HAP-1 (cell line): Measurements from ENCODE around the gene FGD1.

Experiments
- DNase-seq, 2 experiments: peaks; one replicate each; pipeline ENCODE4 v3.0.0-alpha.2; 2016 to 2020; ENCODE audit warnings: low spot score in 2 of 2
- H3K27me3 ChIP-seq: fragments of 250-450 bp; sonication (Bioruptor Pico); 2 replicates; pipeline ENCODE4 v1.5.1; 2020; ENCODE audit warnings: low read depth, mild to moderate bottlenecking, moderate library complexity
- H3K36me3 ChIP-seq: fragments of 250-450 bp; sonication (Bioruptor Pico); replicated peaks from 2 replicates; pipeline ENCODE4 v1.5.1; 2020; ENCODE audit warnings: mild to moderate bottlenecking
- H3K4me1 ChIP-seq: fragments of 250-450 bp; sonication (Bioruptor Pico); 2 replicates; pipeline ENCODE4 v1.5.1; 2020; ENCODE audit warnings: mild to moderate bottlenecking
- H3K4me3 ChIP-seq: fragments of 250-450 bp; sonication (Bioruptor Pico); 2 replicates; pipeline ENCODE4 v1.5.1; 2020; ENCODE audit warnings: mild to moderate bottlenecking, moderate library complexity
- H3K9me3 ChIP-seq: fragments of 250-450 bp; sonication (Bioruptor Pico); 2 replicates; pipeline ENCODE4 v1.5.1; 2020; ENCODE audit warnings: mild to moderate bottlenecking, moderate library complexity
- in situ Hi-C: fragments of 300-500 bp; cut with MboI; formaldehyde crosslinking; loops from 3 replicates; pipeline ENCODE4 v1.14.3; 2020; ENCODE audit warnings: low sequenced_read_pairs, inconsistent platforms, mixed read lengths

The FGD1 gene

GRCh38 chrX:54444752-54445151, 51.3 kb downstream of the FGD1 start:
- Histone ChIP-seq H3K4me1 (peaks cover 10% of the 10 kb centered on the region), H3K36me3 (peaks cover 75% of the 10 kb centered on the region), H3K4me3 (no peak overlapping the region), H3K9me3 (no peaks in the 10 kb centered on the region), H3K27me3 (no peaks in the 10 kb centered on the region)
- in situ Hi-C loops = no loop called here
- DNase-seq = no peak

GRCh38 chrX:54442790-54443189, 53.2 kb downstream of the FGD1 start:
- no peak for DNase-seq
- Histone ChIP-seq H3K4me3 (no peak overlapping the region), H3K9me3 (no peaks in the 10 kb centered on the region), H3K27me3 (no peaks in the 10 kb centered on the region), H3K36me3 (peaks cover 57% of the 10 kb centered on the region), H3K4me1 (peaks cover 12% of the 10 kb centered on the region)
- in situ Hi-C loops = no loop called here

DNA sequence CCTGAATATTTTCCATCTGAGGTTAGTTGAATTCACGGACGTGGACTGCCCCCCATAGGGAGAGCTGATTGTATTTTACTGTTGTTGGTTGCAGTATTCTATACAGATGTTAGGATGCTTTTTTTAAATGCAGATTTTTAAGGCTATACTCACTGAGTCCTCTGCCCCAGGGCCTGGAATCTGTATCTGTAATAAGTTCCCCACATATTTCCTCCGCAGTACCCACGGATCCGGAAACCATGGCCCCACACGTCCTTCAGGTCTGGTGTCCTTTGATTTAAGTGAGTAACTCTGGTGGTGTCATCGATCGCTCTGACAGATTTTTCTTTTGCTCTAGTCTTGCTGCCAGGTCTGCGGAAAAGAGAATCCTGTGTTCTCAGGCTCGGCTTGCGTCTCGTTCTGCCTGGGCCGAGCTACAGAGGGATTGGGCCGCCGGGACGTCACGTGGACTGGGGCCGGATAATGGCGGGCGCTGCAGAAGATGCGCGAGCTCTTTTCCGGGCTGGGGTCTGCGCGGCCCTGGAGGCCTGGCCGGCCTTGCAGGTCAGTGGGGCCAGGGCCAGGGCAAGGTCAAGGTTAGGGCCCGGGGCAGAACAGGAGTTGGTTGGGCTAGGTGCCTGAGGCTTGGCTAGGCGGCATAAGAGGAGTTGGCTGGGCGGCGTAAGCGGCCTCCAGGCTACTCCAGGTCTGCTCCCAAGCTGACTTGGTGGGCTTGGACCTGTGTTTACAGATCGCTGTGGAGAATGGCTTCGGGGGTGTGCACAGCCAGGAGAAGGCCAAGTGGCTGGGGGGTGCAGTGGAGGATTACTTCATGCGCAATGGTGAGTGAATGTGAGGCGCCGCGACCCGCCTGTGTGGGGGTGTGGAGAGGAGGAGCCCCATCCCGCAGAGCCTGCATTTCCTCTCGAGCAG, 55.8 kb downstream of the FGD1 start, which contains the start of gene TSR2:
Gene TSR2 (plus strand): TSS at position 445 of the 912 bp plus-strand sequence. CDS start 18 bp downstream, at position 463.
- Histone ChIP-seq H3K4me3 (peak within 1 kb of the TSS; percentile 95), H3K4me1 (peaks cover 12% of the 10 kb centered on the region), H3K36me3 (peaks cover 34% of the 10 kb centered on the region), H3K27me3 (no peaks in the 10 kb centered on the region), H3K9me3 (no peaks in the 10 kb centered on the region)
- peak; percentile 92 to 94 for DNase-seq
- in situ Hi-C loops = no loop called here

DNA sequence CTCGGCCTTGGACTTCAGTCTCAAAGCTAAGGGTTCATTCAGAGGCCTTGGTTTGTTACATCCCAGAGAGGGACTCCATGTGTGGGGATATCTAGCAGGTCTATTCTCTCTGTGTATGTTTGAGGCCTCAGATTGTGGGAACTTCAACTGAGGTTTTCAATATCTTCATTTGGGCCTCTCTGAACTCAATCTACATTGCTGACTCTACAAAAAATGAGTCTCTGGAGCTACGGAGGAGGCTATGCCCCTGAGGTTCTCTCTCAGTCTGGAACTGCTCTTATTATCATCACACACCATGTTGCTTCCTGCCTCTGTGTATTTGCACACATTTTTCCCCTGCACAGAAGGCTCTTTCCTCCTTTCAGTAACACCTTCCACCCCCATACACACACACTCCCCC, 60.9 kb downstream of the FGD1 start:
- Histone ChIP-seq H3K27me3 (no peaks in the 10 kb centered on the region), H3K4me1 (0 out of 2 replicates have a peak, but pooled peaks cover 4% of the 10 kb centered on the region), H3K9me3 (no peaks in the 10 kb centered on the region), H3K36me3 (no peaks in the 10 kb centered on the region), H3K4me3 (no peak overlapping the region)
- in situ Hi-C loops = no loop called here
- no peak for DNase-seq

- H3K9me3 ChIP-seq = no peaks in the 10 kb centered on the region
- H3K4me3 ChIP-seq = no peak overlapping the region
- H3K36me3 ChIP-seq = no peaks in the 10 kb centered on the region
- no peaks in the 10 kb centered on the region for H3K4me1 ChIP-seq
- in situ Hi-C loops = no loop called here
- no peaks in the 10 kb centered on the region for H3K27me3 ChIP-seq
- DNase-seq = no peak
Measured at GRCh38 chrX:54430519-54430918, 65.5 kb downstream of the FGD1 start.

DNA sequence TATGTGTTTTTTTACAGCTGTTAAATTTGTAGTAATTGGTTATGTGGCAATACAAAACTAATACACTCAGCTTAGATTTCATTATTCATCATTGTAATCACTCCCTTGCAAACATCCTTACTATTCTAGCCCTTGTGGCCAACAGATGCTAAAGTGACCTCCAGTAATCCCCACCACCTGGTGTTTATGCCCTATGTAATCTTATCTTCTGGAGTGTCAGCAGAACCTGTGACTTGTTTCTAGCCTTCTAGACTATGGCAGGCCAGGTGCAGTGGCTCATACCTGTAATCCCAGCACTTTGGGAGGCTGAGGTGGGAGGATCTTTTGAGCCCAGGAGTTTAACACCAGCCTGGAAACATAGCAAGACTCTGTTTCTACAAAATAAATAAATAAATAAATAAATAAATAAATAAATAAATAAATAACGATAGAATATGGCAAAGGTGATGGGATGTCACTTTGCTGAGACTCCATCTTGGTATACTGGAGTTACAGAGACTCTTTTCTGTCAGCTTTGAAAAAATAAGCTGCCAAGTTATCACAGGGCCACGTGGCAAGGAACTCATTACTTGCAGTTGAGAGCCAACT, 68.1 kb downstream of the FGD1 start:
- in situ Hi-C loops = no loop called here
- Histone ChIP-seq H3K4me3 (no peak overlapping the region), H3K36me3 (no peaks in the 10 kb centered on the region), H3K4me1 (no peaks in the 10 kb centered on the region), H3K27me3 (no peaks in the 10 kb centered on the region), H3K9me3 (no peaks in the 10 kb centered on the region)
- DNase-seq = no peak

- DNase-seq = peak; percentile 20 to 38
- no peaks in the 10 kb centered on the region for H3K36me3 ChIP-seq
- no peak overlapping the region for H3K4me3 ChIP-seq
- H3K27me3 ChIP-seq = no peaks in the 10 kb centered on the region
- H3K4me1 ChIP-seq = no peaks in the 10 kb centered on the region; the same call in 1 of the 2 replicates
- H3K9me3 ChIP-seq = no peaks in the 10 kb centered on the region
- in situ Hi-C loops = no loop called here
Measured at GRCh38 chrX:54423161-54423888, 72.7 kb downstream of the FGD1 start.

- H3K27me3 ChIP-seq = no peaks in the 10 kb centered on the region
- in situ Hi-C loops = no loop called here
- no peaks in the 10 kb centered on the region for H3K36me3 ChIP-seq
- no peak for DNase-seq
- H3K4me3 ChIP-seq = no peak overlapping the region
- H3K9me3 ChIP-seq = no peaks in the 10 kb centered on the region
- no peaks in the 10 kb centered on the region; the same call in 1 of the 2 replicates for H3K4me1 ChIP-seq
Measured at GRCh38 chrX:54422168-54422567, 73.9 kb downstream of the FGD1 start.

GRCh38 chrX:54419559-54420302, 76.3 kb downstream of the FGD1 start:
- DNase-seq = no peak
- in situ Hi-C loops = no loop called here
- Histone ChIP-seq H3K27me3 (no peaks in the 10 kb centered on the region; the same call in 1 of the 2 replicates), H3K4me1 (peaks cover 9% of the 10 kb centered on the region), H3K9me3 (no peaks in the 10 kb centered on the region), H3K36me3 (no peaks in the 10 kb centered on the region), H3K4me3 (no peak overlapping the region)

DNA sequence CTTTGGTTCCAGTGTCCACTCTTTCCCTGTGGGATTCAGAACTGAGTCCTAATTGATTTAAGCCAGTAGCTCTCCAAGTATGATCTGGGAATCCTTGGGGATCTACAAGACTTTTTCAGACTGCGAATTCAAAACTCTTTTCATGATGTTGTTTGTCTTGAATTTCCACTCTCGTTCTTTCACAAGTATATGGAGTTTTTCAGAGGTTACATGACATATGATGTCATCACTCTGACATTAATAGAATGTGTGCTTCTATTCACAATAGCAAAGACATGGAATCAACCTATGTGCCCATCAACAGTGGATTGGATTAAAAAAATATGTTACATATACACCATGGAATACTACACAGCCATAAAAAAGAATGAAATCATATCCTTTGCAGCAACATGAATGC, 79.1 kb downstream of the FGD1 start:
- H3K36me3 ChIP-seq = no peaks in the 10 kb centered on the region
- peaks cover 9% of the 10 kb centered on the region for H3K4me1 ChIP-seq
- H3K9me3 ChIP-seq = no peaks in the 10 kb centered on the region
- no peaks in the 10 kb centered on the region; the same call in 1 of the 2 replicates for H3K27me3 ChIP-seq
- in situ Hi-C loops = no loop called here
- DNase-seq = no peak
- no peak overlapping the region for H3K4me3 ChIP-seq

- H3K36me3 ChIP-seq = no peaks in the 10 kb centered on the region
- peaks cover 9% of the 10 kb centered on the region for H3K4me1 ChIP-seq
- H3K27me3 ChIP-seq = no peaks in the 10 kb centered on the region; the same call in 1 of the 2 replicates
- DNase-seq = peak in 1 of 2 experiments; percentile 18
- H3K4me3 ChIP-seq = no peak overlapping the region
- no peaks in the 10 kb centered on the region for H3K9me3 ChIP-seq
- in situ Hi-C loops = no loop called here
Measured at GRCh38 chrX:54415534-54416350, 80.3 kb downstream of the FGD1 start.

DNA sequence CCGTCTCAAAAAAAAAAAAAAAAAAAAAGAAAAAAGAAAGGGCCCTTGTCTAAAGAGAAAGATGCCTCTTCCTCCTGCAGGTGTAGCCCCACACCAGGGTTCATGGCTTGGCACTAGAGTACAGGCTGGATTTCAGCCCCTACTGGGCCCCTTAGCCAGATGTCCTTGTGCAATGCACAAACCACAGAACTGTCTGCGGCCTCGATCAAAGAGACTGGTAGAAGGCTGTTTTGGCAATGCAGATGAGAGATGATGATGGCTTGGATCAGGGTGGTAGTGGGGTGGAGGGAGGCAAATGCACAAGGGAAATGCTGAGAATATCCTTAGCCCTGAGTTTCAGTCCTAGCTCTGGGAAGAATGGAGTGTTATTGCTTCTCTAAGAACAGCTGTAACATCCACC, 82.3 kb downstream of the FGD1 start:
- Histone ChIP-seq H3K36me3 (no peaks in the 10 kb centered on the region), H3K4me3 (no peak overlapping the region), H3K9me3 (no peaks in the 10 kb centered on the region), H3K27me3 (no peaks in the 10 kb centered on the region; the same call in 1 of the 2 replicates), H3K4me1 (peaks cover 12% of the 10 kb centered on the region)
- no peak for DNase-seq
- in situ Hi-C loops = no loop called here
